HT1080 (cell line): Measurements from ENCODE around the gene FBLIM1. TPM values are rescaled to one million over a fixed set of nuclear protein-coding genes. Genes with fewer than 3 reads are reported as not detected.

Experiments used
- DNase-seq: peaks from one replicate; pipeline ENCODE4 v3.0.0-alpha.2; 2015; ENCODE audit warnings: low read depth
- total RNA-seq: library from RNA; depleted of rRNA; stranded (reverse); fragments of >200 nt; shearing (Covaris generic); gene quantifications from 2 replicates; pipeline ENCODE4 v1.2.3, GENCODE V29; 2014

Gene FBLIM1
- total RNA-seq, 1 experiment from 2014 or later = 80.6 TPM

- no peak for DNase-seq
Measured at GRCh38 chr1:15747378-15747777, 11.2 kb upstream of the FBLIM1 start.

- DNase-seq = no peak
Measured at GRCh38 chr1:15748264-15748663, 10.3 kb upstream of the FBLIM1 start.

- DNase-seq = no peak
Measured at GRCh38 chr1:15748690-15749398, 9.8 kb upstream of the FBLIM1 start.

GRCh38 chr1:15749399-15750291 lies 8.9 kb upstream of the FBLIM1 start:
- DNase-seq = peak; percentile 87

GRCh38 chr1:15750924-15751323 lies 7.7 kb upstream of the FBLIM1 start:
- DNase-seq = no peak

GRCh38 chr1:15751717-15752116 lies 6.9 kb upstream of the FBLIM1 start:
- no peak for DNase-seq

GRCh38 chr1:15753776-15754175 lies 4.8 kb upstream of the FBLIM1 start:
- DNase-seq = no peak

- no peak for DNase-seq
Measured at GRCh38 chr1:15755021-15755645, 3.5 kb upstream of the FBLIM1 start.

- no peak for DNase-seq
Measured at GRCh38 chr1:15755646-15756040, 3.0 kb upstream of the FBLIM1 start.

GRCh38 chr1:15756143-15757015 lies 2.2 kb upstream of the FBLIM1 start:
- peak; percentile 80 for DNase-seq

- no peak for DNase-seq
Measured at GRCh38 chr1:15757016-15757543, 1.5 kb upstream of the FBLIM1 start.

GRCh38 chr1:15757575-15758342 lies 836 bp upstream of the FBLIM1 start:
- DNase-seq = no peak

- DNase-seq = no peak
Measured at GRCh38 chr1:15758953-15759661, 512 bp downstream of the FBLIM1 start.

GRCh38 chr1:15760520-15761211 lies 2.1 kb downstream of the FBLIM1 start:
- peak; percentile 92 for DNase-seq

GRCh38 chr1:15761366-15762128 lies 3.0 kb downstream of the FBLIM1 start:
- no peak for DNase-seq

- no peak for DNase-seq
Measured at GRCh38 chr1:15762546-15762945, 4.0 kb downstream of the FBLIM1 start.

GRCh38 chr1:15764269-15764764 lies 5.7 kb downstream of the FBLIM1 start:
- DNase-seq = no peak

- no peak for DNase-seq
Measured at GRCh38 chr1:15764890-15765289, 6.3 kb downstream of the FBLIM1 start.
